ENCODE results near the gene SETSIP.
"Not testable (repeated sequence)": the region's sequence is repeated elsewhere in the genome, so short reads cannot be mapped to it uniquely, and the experiment has no call there.

Gene SETSIP

GRCh38 chr1:92045766-92046495 lies 29.3 kb downstream of the SETSIP start:
- DNase-seq = no peak

- no peak for DNase-seq
These were observed 31.6 kb downstream of the SETSIP start for GRCh38 chr1:92043621-92044020.

GRCh38 chr1:92040971-92041370 lies 34.2 kb downstream of the SETSIP start:
- no peak for DNase-seq

DNA sequence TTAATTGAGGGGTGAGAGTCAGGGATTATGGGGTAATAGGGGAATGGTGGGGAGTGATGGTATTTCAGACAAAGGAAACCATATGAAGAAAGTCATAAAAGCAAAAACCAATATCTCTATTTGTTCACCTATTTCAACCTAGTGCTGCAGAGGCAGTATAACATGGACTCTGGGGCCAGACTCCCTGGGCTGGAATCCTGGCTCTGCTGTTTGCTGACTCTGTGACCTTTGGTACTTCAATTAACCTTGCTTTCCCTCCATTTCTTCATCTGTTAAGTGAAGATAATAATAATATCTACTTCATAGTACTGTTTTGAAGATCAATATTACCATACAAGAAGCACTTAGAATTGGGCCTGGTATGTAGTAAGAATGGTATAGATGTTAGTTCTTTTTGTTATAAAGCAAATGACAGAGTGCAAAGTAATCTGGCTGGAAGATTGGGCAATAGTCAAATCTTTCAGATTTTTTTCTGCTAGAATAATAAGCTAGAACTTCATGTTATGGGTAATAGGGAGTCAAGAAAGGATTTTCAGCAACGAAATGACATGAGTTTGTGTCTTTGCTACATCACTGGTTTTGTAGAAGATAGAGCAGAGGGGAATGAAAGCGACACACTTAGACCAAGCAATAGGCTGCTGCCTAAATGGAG lies 36.4 kb downstream of the SETSIP start:
- no peak for DNase-seq

GRCh38 chr1:92037400-92037799 lies 37.8 kb downstream of the SETSIP start:
- DNase-seq = no peak

- DNase-seq = no peak
These were observed 43.7 kb downstream of the SETSIP start for GRCh38 chr1:92031281-92032110.

DNA sequence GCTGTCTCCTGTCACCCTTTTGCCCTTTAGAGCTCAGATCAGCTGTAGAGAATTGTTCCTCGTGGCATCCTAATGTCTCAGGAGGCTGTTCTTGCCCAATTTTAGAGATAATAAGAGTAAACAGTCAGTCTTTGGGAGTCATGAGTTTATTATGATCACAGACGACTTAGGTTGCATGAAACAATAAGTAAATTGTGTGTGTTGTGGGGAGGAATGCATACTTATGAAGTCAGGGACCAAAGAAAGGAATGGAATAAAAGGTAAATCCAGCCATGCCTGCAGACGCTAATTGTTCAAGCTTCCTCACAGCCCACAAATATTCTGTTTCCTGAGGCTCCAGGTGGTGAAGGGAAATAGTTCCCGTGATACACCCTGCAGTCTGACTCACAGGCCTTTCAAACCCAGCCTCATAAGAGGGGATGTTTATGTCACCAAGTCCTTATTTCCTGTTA lies 44.5 kb downstream of the SETSIP start:
- DNase-seq = no peak

GRCh38 chr1:92029241-92029922 lies 45.8 kb downstream of the SETSIP start:
- DNase-seq = no peak

- DNase-seq = no peak
These were observed 48.4 kb downstream of the SETSIP start for GRCh38 chr1:92026806-92027205.

GRCh38 chr1:92026042-92026441 lies 49.2 kb downstream of the SETSIP start:
- not testable (repeated sequence) for DNase-seq
